IMR-90 (cell line): ENCODE measurements around the gene ZBTB45.

ENCODE experiments used
- BHLHE40 ChIP-seq: fragments of 150-350 bp; IDR thresholded peaks from 2 replicates; pipeline ENCODE4 v1.6.1; 2016; ENCODE audit warnings: mild to moderate bottlenecking, low read depth, low read length
- CEBPB ChIP-seq: IDR thresholded peaks from 2 replicates; pipeline ENCODE4 v1.6.1; 2012; ENCODE audit warnings: low read depth, low read length, improper control_type of control experiment
- MAFK ChIP-seq: IDR thresholded peaks from 2 replicates; pipeline ENCODE4 v1.6.1; 2012; ENCODE audit warnings: low read depth, low read length, improper control_type of control experiment
- MXI1 ChIP-seq: IDR thresholded peaks from 2 replicates; pipeline ENCODE4 v1.6.1; 2012; ENCODE audit warnings: low read depth, mild to moderate bottlenecking, low read length, moderate library complexity, borderline replicate concordance
- POLR2A ChIP-seq: IDR thresholded peaks from 2 replicates; pipeline ENCODE4 v1.6.1; 2012; ENCODE audit warnings: mild to moderate bottlenecking, low read depth, low read length
- RAD21 ChIP-seq: IDR thresholded peaks from 2 replicates; pipeline ENCODE4 v1.6.1; 2012; ENCODE audit warnings: low read length, improper control_type of control experiment
- SMC3 ChIP-seq: fragments of 150-350 bp; IDR thresholded peaks from 2 replicates; pipeline ENCODE4 v1.6.1; 2016; ENCODE audit warnings: low read depth, mild to moderate bottlenecking, antibody characterized with exemption, low read length, moderate library complexity
- TF ChIP-seq, protein P1 (sequence below): conservative IDR thresholded peaks from 2 replicates; pipeline ENCODE4 v1.5.1; 2012; ENCODE audit warnings: mild to moderate bottlenecking, low read depth, low read length, improper control_type of control experiment
- TF ChIP-seq, protein P2 (sequence below): fragments of 150-350 bp; IDR thresholded peaks from 2 replicates; pipeline ENCODE4 v1.6.1; 2017; ENCODE audit warnings: mild to moderate bottlenecking, antibody characterized with exemption, low read length, low read depth

DNA sequence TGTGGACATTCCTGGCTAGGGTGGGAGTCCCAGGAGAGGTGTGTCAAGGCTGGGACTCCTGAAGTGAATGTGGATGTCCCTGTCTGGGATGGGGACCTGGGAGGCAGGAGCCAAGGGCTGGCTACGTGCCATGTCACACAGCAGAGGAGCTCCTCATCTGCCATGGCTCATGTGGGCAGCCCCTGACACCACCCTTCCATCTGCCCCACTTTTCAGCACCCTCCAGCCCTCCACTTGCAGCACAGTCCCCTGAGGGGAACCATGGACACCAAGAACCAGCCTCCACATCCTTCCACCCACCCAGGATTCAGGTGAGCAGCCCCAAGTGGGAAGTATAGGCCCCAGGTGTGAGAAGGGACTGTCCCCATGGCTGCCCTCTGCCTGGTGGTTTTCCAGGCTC, 41.7 kb downstream of the ZBTB45 start:
- TF ChIP-seq, protein P1, sequence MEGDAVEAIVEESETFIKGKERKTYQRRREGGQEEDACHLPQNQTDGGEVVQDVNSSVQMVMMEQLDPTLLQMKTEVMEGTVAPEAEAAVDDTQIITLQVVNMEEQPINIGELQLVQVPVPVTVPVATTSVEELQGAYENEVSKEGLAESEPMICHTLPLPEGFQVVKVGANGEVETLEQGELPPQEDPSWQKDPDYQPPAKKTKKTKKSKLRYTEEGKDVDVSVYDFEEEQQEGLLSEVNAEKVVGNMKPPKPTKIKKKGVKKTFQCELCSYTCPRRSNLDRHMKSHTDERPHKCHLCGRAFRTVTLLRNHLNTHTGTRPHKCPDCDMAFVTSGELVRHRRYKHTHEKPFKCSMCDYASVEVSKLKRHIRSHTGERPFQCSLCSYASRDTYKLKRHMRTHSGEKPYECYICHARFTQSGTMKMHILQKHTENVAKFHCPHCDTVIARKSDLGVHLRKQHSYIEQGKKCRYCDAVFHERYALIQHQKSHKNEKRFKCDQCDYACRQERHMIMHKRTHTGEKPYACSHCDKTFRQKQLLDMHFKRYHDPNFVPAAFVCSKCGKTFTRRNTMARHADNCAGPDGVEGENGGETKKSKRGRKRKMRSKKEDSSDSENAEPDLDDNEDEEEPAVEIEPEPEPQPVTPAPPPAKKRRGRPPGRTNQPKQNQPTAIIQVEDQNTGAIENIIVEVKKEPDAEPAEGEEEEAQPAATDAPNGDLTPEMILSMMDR, result no peak
- TF ChIP-seq MXI1 (no peak), RAD21 (no peak), SMC3 (no peak), POLR2A (no peak), MAFK (no peak), CEBPB (no peak), BHLHE40 (no peak)
- TF ChIP-seq, protein P2, sequence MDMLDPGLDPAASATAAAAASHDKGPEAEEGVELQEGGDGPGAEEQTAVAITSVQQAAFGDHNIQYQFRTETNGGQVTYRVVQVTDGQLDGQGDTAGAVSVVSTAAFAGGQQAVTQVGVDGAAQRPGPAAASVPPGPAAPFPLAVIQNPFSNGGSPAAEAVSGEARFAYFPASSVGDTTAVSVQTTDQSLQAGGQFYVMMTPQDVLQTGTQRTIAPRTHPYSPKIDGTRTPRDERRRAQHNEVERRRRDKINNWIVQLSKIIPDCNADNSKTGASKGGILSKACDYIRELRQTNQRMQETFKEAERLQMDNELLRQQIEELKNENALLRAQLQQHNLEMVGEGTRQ, result no peak
